Right lobe of liver (tissue), 6 donors: ENCODE measurements around the gene EGR1. TPM values are rescaled to one million over a fixed set of nuclear protein-coding genes. Genes with fewer than 3 reads are reported as not detected.

Experiments
- ATAC-seq, 4 donors: fragments of 200-7000 bp; cut with Tn5 transposase; one replicate each; pipeline ENCODE4 v1.9.1; 2020; ENCODE audit warnings: mild to moderate bottlenecking in 4 of 4, moderate library complexity in 4 of 4
- DNase-seq, 3 donors: peaks; one replicate each; pipeline ENCODE4 v3.0.0-alpha.2; 2020
- H3K27ac ChIP-seq, 3 donors: fragments of 200-600 bp; one replicate each; pipeline ENCODE4 v1.8.0; 2022
- H3K27me3 ChIP-seq, 2 donors: fragments of 200-600 bp; one replicate each; pipeline ENCODE4 v1.8.0; 2022
- H3K36me3 ChIP-seq, 4 donors: fragments of 200-600 bp; sonication (generic) in 1 of 4; one replicate each; pipeline versions ENCODE4 v1.5.1 to v1.8.0; 2017 to 2022; ENCODE audit warnings: control low read depth in 1 of 4
- H3K4me1 ChIP-seq, 4 donors: fragments of 200-600 bp; sonication (generic) in 1 of 4; one replicate each; pipeline versions ENCODE4 v1.5.1 to v1.8.0; 2017 to 2022; ENCODE audit warnings: control low read depth in 1 of 4
- H3K4me3 ChIP-seq, 3 donors: fragments of 200-600 bp; one replicate each; pipeline ENCODE4 v1.8.0; 2022
- H3K9me3 ChIP-seq, 4 donors: fragments of 200-600 bp; sonication (generic) in 1 of 4; one replicate each; pipeline versions ENCODE4 v1.5.1 to v1.8.0; 2017 to 2022; ENCODE audit warnings: control low read depth in 1 of 4
- CTCF ChIP-seq, 4 donors: fragments of 200-600 bp in 3 of 4; fragments of 450-650 bp in 1 of 4; IDR thresholded peaks; one replicate each; pipeline versions ENCODE4 v1.5.1 to v1.8.0; 2016 to 2022; ENCODE audit warnings: antibody characterized with exemption in 4 of 4, mild to moderate bottlenecking in 2 of 4
- POLR2A ChIP-seq: fragments of 450-650 bp; IDR thresholded peaks from one replicate; pipeline ENCODE4 v1.6.1; 2017; ENCODE audit warnings: antibody characterized with exemption, mild to moderate bottlenecking
- WGBS: methylation state at CpG from one replicate; pipeline ENCODE4 v1.1.6; 2018; ENCODE audit warnings: low coverage, low lambda C conversion rate; ENCODE audit not compliant: insufficient coverage; ENCODE audit errors: missing lambda C conversion rate; 5-methylcytosine and 5-hydroxymethylcytosine counted together
- intact Hi-C, 2 donors: fragments of 100-400 bp; cut with DNase I; formaldehyde crosslinking; loops; one replicate each; pipeline versions ENCODE4 v1.11.2 to v1.14.1; 2022
- long read RNA-seq: library from polyadenylated mRNA; unstranded; transcript quantifications from one replicate; pipeline ENCODE4 v2.0.0, GENCODE V29; 2019
- total RNA-seq, 6 experiments: library from RNA; depleted of rRNA in 2 of 6; stranded (reverse); fragments of >200 nt in 2 of 6; fragmentation: NEBNext Ultra II Directional in 3 of 6; extraction: Animal tissue kit (Norgen Biotek cat#: 25700) in 3 of 6; gene quantifications; one replicate each; pipeline versions ENCODE4 v1.1.0 to v1.2.4, GENCODE V29; 2016 to 2023
- donor health status: DM: no; HTN: yes; CAD: no.
- donor health status: DM: no; HTN: no; CAD: no.
- donor health status: DM: no; HTN: no; CAD: no.
- donor health status: DM: no; HTN: yes; CAD: no.
- donor health status: DM: no; HTN: yes; CAD: no.

Gene EGR1
- 10 to 100 TPM in 5 of 6 experiments, 1 to 10 TPM in 1; 6.6 to 72.9 (median 16.6) TPM for total RNA-seq
- long read RNA-seq, partial matches to known transcripts: 0 of 4 reads
- long read RNA-seq, other reads (novel, unspliced or antisense): 4 of 4 reads

- intact Hi-C loops: loop anchor here in 1 of 2 donors (5.0 kb wide), 1 partner anchor 37 kb away; no protein-coding TSS in a partner anchor
- peak in 1 of 4 donors; percentile 9 for TF ChIP-seq CTCF (IDR thresholded peaks at IDR 0.05)
- TF ChIP-seq POLR2A: peak; percentile 100
Measured at GRCh38 chr5:138465261-138466124, at the start of gene EGR1. Gene EGR1 (plus strand): TSS chr5:138465479. CDS start chr5:138465762, 283 bp downstream.

GRCh38 chr5:138418444-138418843, 46.8 kb upstream of the EGR1 start:
- Histone ChIP-seq H3K27me3 (no peaks in the 10 kb centered on the region), H3K4me1 (no peaks in the 10 kb centered on the region), H3K4me3 (no peak overlapping the region), H3K27ac (no peak overlapping the region), H3K36me3 (peaks cover 6 to 88% (median 32%) of the 10 kb centered on the region in 4 donors), H3K9me3 (no peaks in the 10 kb centered on the region)
- intact Hi-C loops: no loop called here
- TF ChIP-seq CTCF (IDR thresholded peaks at IDR 0.05) (no peak), POLR2A (no peak)
- ATAC-seq (no peak), DNase-seq (no peak)
- WGBS: 92% methylated on average over 2 of the region's 2 CpGs

More at GRCh38 chr5:138465261-138466124, at the start of gene EGR1:
- no peaks in the 10 kb centered on the region for H3K36me3 ChIP-seq
- DNase-seq: peak; percentile 94 to 96 (median 96)
- H3K4me3 ChIP-seq: peak within 1 kb of the TSS; percentile 65 to 91 (median 67)
- peak; percentile 61 to 73 (median 64) for ATAC-seq
- 0% methylated on average over 2 of the region's 85 CpGs for WGBS
- H3K27ac ChIP-seq: peak within 1 kb of the TSS; percentile 93 to 97 (median 97)
- peaks cover 0 to 11% (median 5%) of the 10 kb centered on the region in 4 donors for H3K4me1 ChIP-seq
- H3K9me3 ChIP-seq: no peaks in the 10 kb centered on the region
- H3K27me3 ChIP-seq: no peaks in the 10 kb centered on the region

- Histone ChIP-seq H3K27ac (no peak overlapping the region), H3K9me3 (no peaks in the 10 kb centered on the region), H3K27me3 (no peaks in the 10 kb centered on the region), H3K36me3 (peaks cover 11 to 93% (median 29%) of the 10 kb centered on the region in 4 donors), H3K4me3 (no peak overlapping the region), H3K4me1 (no peaks in the 10 kb centered on the region)
- TF ChIP-seq CTCF (IDR thresholded peaks at IDR 0.05): no peak
- no peak for TF ChIP-seq POLR2A
- WGBS: 88% methylated on average over 1 of the region's 1 CpG
- DNase-seq (no peak), ATAC-seq (no peak)
- intact Hi-C loops: no loop called here
Measured at GRCh38 chr5:138425079-138425478, 40.2 kb upstream of the EGR1 start.

- Histone ChIP-seq H3K27me3 (no peaks in the 10 kb centered on the region), H3K9me3 (no peaks in the 10 kb centered on the region), H3K27ac (no peak overlapping the region), H3K4me1 (peaks cover 0 to 5% (median 0%) of the 10 kb centered on the region in 4 donors), H3K36me3 (peaks cover 0 to 55% (median 23%) of the 10 kb centered on the region in 4 donors), H3K4me3 (no peak overlapping the region)
- intact Hi-C loops: no loop called here
- no peak for ATAC-seq
- no peak for DNase-seq
- no peak for TF ChIP-seq CTCF (IDR thresholded peaks at IDR 0.05)
- TF ChIP-seq POLR2A: no peak
- whole genome bisulfite sequencing: 91% methylated on average over 5 of the region's 5 CpGs
Measured at GRCh38 chr5:138435943-138436342, 29.3 kb upstream of the EGR1 start.
